Activated T-cell treated with anti-CD3 and anti-CD28 coated beads for 24 hours (primary cell): ENCODE measurements around the gene SMIM28.

Experiments
- DNase-seq: peaks from one replicate; pipeline ENCODE4 v3.0.0-alpha.2; 2020; ENCODE audit warnings: low read depth

The SMIM28 gene

GRCh38 chr6:138430361-138431145 is 52.8 kb downstream of the SMIM28 start:
- DNase-seq = no peak

- DNase-seq = no peak
These were observed 53.8 kb downstream of the SMIM28 start for GRCh38 chr6:138431256-138432062.

GRCh38 chr6:138432063-138432356 is 54.3 kb downstream of the SMIM28 start:
- DNase-seq = no peak
